Chondrocyte (in vitro differentiated cells): ENCODE results near the gene KRTAP5-4. TPM values are rescaled to one million over a fixed set of nuclear protein-coding genes. Genes with fewer than 3 reads are reported as not detected.

Source experiments
- DNase-seq: peaks from one replicate; pipeline ENCODE4 v3.0.0; 2021; ENCODE audit warnings: mixed read lengths, low spot score
- H3K27ac Mint-ChIP-seq: one replicate; pipeline ENCODE4 v1.8.0; 2021; ENCODE audit warnings: mild to moderate bottlenecking, moderate library complexity, mixed read lengths; ENCODE audit not compliant: unreplicated experiment
- H3K27me3 Mint-ChIP-seq: 2 replicates; pipeline ENCODE4 v1.8.0; 2021; ENCODE audit warnings: low read depth, mixed read lengths
- H3K36me3 Mint-ChIP-seq: 2 replicates; pipeline ENCODE4 v1.8.0; 2021; ENCODE audit warnings: low read depth, mixed read lengths
- H3K4me1 Mint-ChIP-seq: 2 replicates; pipeline ENCODE4 v1.8.0; 2021; ENCODE audit warnings: low read depth, mild to moderate bottlenecking, mixed read lengths
- H3K4me3 Mint-ChIP-seq: one replicate; pipeline ENCODE4 v1.8.0; 2021; ENCODE audit warnings: mild to moderate bottlenecking, moderate library complexity, mixed read lengths; ENCODE audit not compliant: unreplicated experiment
- H3K9me3 Mint-ChIP-seq: 2 replicates; pipeline ENCODE4 v1.8.0; 2021; ENCODE audit warnings: low read depth, mixed read lengths
- CTCF ChIP-seq: fragments of 200-600 bp; sonication (generic); IDR thresholded peaks from 2 replicates; pipeline ENCODE4 v1.5.0; 2021; ENCODE audit warnings: antibody characterized with exemption, mild to moderate bottlenecking, moderate library complexity
- total RNA-seq: library from RNA; stranded (reverse); gene quantifications from 3 replicates; pipeline ENCODE4 v1.2.1, GENCODE V29; 2021

KRTAP5-4 gene
- total RNA-seq, 1 donor from 2014 or later = not detected

- Mint-ChIP-seq H3K36me3 (no peaks in the 10 kb centered on the region), H3K27me3 (no peaks in the 10 kb centered on the region), H3K4me3 (no peak overlapping the region), H3K27ac (no peak overlapping the region), H3K9me3 (no peaks in the 10 kb centered on the region), H3K4me1 (peaks cover 28% of the 10 kb centered on the region)
- no peak for TF ChIP-seq CTCF
- no peak for DNase-seq
Observed at GRCh38 chr11:1571760-1572196, 50.2 kb downstream of the KRTAP5-4 start.

Other genes starting within 250 kb of the KRTAP5-4 start
- gene BRSK2, start 232.2 kb downstream of the KRTAP5-4 start, total RNA-seq = 1.8 to 6.9 TPM (median 6.0 TPM) in 3 replicates
- gene MOB2, start 135.4 kb downstream of the KRTAP5-4 start, total RNA-seq = 24.9 to 28.0 TPM (median 26.9 TPM) in 3 replicates
- 6.9 to 12.6 TPM (median 12.1 TPM) in 3 replicates for gene DUSP8, start 49.9 kb downstream of the KRTAP5-4 start, total RNA-seq
- gene KRTAP5-1, start 36.9 kb downstream of the KRTAP5-4 start, total RNA-seq = not detected in 3 replicates
- gene KRTAP5-2, start 23.8 kb downstream of the KRTAP5-4 start, total RNA-seq = not detected in 3 replicates
- not detected in 3 replicates for gene KRTAP5-3, start 13.7 kb downstream of the KRTAP5-4 start, total RNA-seq
- gene KRTAP5-5, start 7.6 kb upstream of the KRTAP5-4 start, total RNA-seq = not detected in 3 replicates
- not detected in 3 replicates for gene KRTAP5-6, start 75.1 kb upstream of the KRTAP5-4 start, total RNA-seq
- gene IFITM10, start 128.5 kb upstream of the KRTAP5-4 start, total RNA-seq = 39.8 to 159 TPM (median 41.2 TPM) in 3 replicates
- gene CTSD, start 141.8 kb upstream of the KRTAP5-4 start, total RNA-seq = 935 to 3,230 TPM (median 949 TPM) in 3 replicates
- gene SYT8, start 212.9 kb upstream of the KRTAP5-4 start, total RNA-seq = 7.1 to 20.4 TPM (median 7.3 TPM) in 3 replicates
- 1.3 to 3.2 TPM (median 1.4 TPM) in 3 replicates for gene TNNI2, start 216.8 kb upstream of the KRTAP5-4 start, total RNA-seq
- gene LSP1, start 230.9 kb upstream of the KRTAP5-4 start, total RNA-seq = 7.2 to 27.5 TPM (median 7.4 TPM) in 3 replicates